OCI-LY7 (cell line): ENCODE data around the gene MLPH. TPM values are rescaled to one million over a fixed set of nuclear protein-coding genes. Genes with fewer than 3 reads are reported as not detected.

Experiments
- BruUV-seq: library from RNA; stranded (reverse); fragments of 400-500 nt; replicated peaks from 2 replicates; lab custom pipeline; 2021; lab: Mats Ljungman, UMichigan
- CTCF ChIA-PET: fragments of 300-600 bp; sonication (Branson Sonifier 250); formaldehyde crosslinking; loops from one replicate; lab custom pipeline; 2022; ENCODE audit warnings: antibody characterized with exemption; ENCODE audit not compliant: unreplicated experiment; lab: Charles Lee
- POLR2A ChIA-PET: fragments of 300-600 bp; sonication (Branson Sonifier 250); formaldehyde crosslinking; loops from one replicate; lab custom pipeline; 2022; ENCODE audit warnings: antibody characterized with exemption; lab: Charles Lee
- DNase-seq: peaks from one replicate; pipeline ENCODE4 v3.0.0-alpha.2; 2015; ENCODE audit warnings: low spot score
- H2AFZ ChIP-seq: fragments of 200-600 bp; sonication (generic), shearing (Covaris generic); 2 replicates; pipeline ENCODE4 v1.6.1; 2014; ENCODE audit warnings: mild to moderate bottlenecking, antibody characterized with exemption, low read length, moderate library complexity
- H3K27ac ChIP-seq: fragments of 200-600 bp; sonication (generic); 2 replicates; pipeline ENCODE4 v1.5.1; 2014; ENCODE audit warnings: mixed run types, low read depth, mild to moderate bottlenecking, moderate library complexity, low read length, inconsistent platforms; ENCODE audit not compliant: poor library complexity, severe bottlenecking
- H3K36me3 ChIP-seq: fragments of 200-600 bp; sonication (generic); 2 replicates; pipeline ENCODE4 v1.6.1; 2014; ENCODE audit warnings: mild to moderate bottlenecking, antibody characterized with exemption, low read length, moderate library complexity, mixed read lengths; ENCODE audit not compliant: insufficient read depth
- H3K4me1 ChIP-seq: fragments of 200-600 bp; sonication (generic); 2 replicates; pipeline ENCODE4 v1.5.1; 2014; ENCODE audit warnings: mild to moderate bottlenecking, low read length; ENCODE audit not compliant: insufficient read depth, poor library complexity, severe bottlenecking
- H3K4me2 ChIP-seq: fragments of 200-600 bp; sonication (generic); 2 replicates; pipeline ENCODE4 v1.6.1; 2014; ENCODE audit warnings: mild to moderate bottlenecking, low read length
- H3K4me3 ChIP-seq: fragments of 200-600 bp; sonication (generic); 2 replicates; pipeline ENCODE4 v1.5.1; 2014; ENCODE audit warnings: mild to moderate bottlenecking, low read depth, low read length; ENCODE audit not compliant: poor library complexity, severe bottlenecking
- H3K79me2 ChIP-seq: fragments of 200-600 bp; sonication (generic); 2 replicates; pipeline ENCODE4 v1.6.1; 2016; ENCODE audit warnings: low read depth, mild to moderate bottlenecking, low read length, moderate library complexity, mixed read lengths; ENCODE audit not compliant: insufficient read depth
- H3K9me2 ChIP-seq: fragments of 200-600 bp; sonication (generic); 2 replicates; pipeline ENCODE4 v1.6.1; 2016; ENCODE audit warnings: mild to moderate bottlenecking, low read length, mixed read lengths; ENCODE audit not compliant: insufficient read depth
- H3K9me3 ChIP-seq: fragments of 200-600 bp; sonication (generic); 2 replicates; pipeline ENCODE4 v1.6.1; 2014; ENCODE audit warnings: mild to moderate bottlenecking, mixed run types, low read length, mixed read lengths
- H4K20me1 ChIP-seq: fragments of 200-600 bp; sonication (generic); 2 replicates; pipeline ENCODE4 v1.6.1; 2014; ENCODE audit warnings: mild to moderate bottlenecking, antibody characterized with exemption, low read length, moderate library complexity, mixed read lengths; ENCODE audit not compliant: insufficient read depth
- EZH2phosphoT487 ChIP-seq: fragments of 200-600 bp; sonication (generic); IDR thresholded peaks from 2 replicates; pipeline ENCODE4 v1.6.1; 2018; ENCODE audit warnings: low read depth, borderline replicate concordance, mild to moderate bottlenecking, mixed run types, antibody characterized with exemption, low read length, moderate library complexity, mixed read lengths
- intact Hi-C: fragments of 100-400 bp; cut with micrococcal nuclease; formaldehyde crosslinking; loops from one replicate; pipeline ENCODE4 v1.10.0; 2022; ENCODE audit not compliant: unreplicated experiment
- total RNA-seq, 2 experiments: library from RNA; depleted of rRNA in 1 of 2; stranded (reverse); fragments of >200 nt in 1 of 2; shearing (Covaris generic) in 1 of 2; gene quantifications; 2 replicates each; pipeline ENCODE4 v1.2.3, GENCODE V29; 2014 to 2022
- TF ChIP-seq, protein P1 (sequence below): fragments of 200-600 bp; sonication (generic); conservative IDR thresholded peaks from 2 replicates; pipeline ENCODE4 v1.5.1; 2014; ENCODE audit warnings: mild to moderate bottlenecking, antibody characterized with exemption, low read length, moderate library complexity, mixed read lengths

The MLPH gene
- total RNA-seq, 2 experiments from 2014 or later = not detected

DNA sequence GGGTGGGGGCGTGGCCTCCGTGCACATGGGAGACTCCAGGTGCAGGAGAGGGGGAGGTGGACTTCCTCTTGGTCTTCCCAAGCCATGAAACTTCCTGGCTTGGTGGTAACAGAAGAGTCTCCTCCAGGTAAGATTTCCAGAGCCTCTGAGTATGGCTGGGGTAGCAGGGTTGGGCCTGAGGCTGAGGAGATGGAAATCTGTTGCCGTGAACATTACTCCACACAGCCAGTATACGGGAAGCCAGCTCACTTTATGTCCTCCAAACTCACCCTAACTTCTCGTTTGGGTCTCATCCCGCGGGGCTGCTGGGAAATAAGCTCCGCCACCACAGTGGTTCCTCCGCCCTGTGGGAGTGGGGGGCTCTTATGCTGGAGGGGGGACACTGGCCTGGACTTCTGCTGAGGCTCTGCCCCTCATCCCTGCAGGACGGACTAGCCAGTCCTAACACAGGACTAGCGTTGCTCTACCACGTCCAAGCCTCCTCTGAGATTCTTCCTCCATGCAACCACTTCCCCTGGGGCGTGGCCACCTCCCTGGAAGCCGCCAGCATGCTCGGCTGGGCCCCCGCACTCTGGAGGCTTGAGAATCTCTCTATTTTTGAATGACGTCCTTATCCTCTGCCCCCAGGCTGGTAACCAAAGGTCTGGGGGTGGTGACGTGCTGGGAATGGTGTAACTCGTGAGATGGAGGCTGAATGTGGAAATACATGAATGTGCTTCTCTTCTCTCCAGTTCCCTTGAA is 104.3 kb downstream of the MLPH start:
- Histone ChIP-seq H4K20me1 (no peaks in the 10 kb centered on the region), H3K4me2 (peak overlapping the region; percentile 8; the same call in 1 of the 2 replicates), H3K79me2 (no peaks in the 10 kb centered on the region), H3K9me3 (no peaks in the 10 kb centered on the region), H3K4me1 (peaks cover 7% of the 10 kb centered on the region), H2AFZ (no peak overlapping the region), H3K27ac (no peak overlapping the region), H3K9me2 (no peaks in the 10 kb centered on the region), H3K36me3 (no peaks in the 10 kb centered on the region), H3K4me3 (no peak overlapping the region)
- CTCF ChIA-PET = no interaction called here
- POLR2A ChIA-PET = interaction anchor here (0.7 kb wide), 1 partner anchor 469 kb away, joined by 4 read pairs; no protein-coding TSS in a partner anchor
- BruUV-seq = no TSS peak
- intact Hi-C loops = no loop called here
- TF ChIP-seq, protein P1, sequence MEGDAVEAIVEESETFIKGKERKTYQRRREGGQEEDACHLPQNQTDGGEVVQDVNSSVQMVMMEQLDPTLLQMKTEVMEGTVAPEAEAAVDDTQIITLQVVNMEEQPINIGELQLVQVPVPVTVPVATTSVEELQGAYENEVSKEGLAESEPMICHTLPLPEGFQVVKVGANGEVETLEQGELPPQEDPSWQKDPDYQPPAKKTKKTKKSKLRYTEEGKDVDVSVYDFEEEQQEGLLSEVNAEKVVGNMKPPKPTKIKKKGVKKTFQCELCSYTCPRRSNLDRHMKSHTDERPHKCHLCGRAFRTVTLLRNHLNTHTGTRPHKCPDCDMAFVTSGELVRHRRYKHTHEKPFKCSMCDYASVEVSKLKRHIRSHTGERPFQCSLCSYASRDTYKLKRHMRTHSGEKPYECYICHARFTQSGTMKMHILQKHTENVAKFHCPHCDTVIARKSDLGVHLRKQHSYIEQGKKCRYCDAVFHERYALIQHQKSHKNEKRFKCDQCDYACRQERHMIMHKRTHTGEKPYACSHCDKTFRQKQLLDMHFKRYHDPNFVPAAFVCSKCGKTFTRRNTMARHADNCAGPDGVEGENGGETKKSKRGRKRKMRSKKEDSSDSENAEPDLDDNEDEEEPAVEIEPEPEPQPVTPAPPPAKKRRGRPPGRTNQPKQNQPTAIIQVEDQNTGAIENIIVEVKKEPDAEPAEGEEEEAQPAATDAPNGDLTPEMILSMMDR = no peak
- TF ChIP-seq EZH2phosphoT487 = no peak
- DNase-seq = no peak

GRCh38 chr2:237592425-237592980 is 105.5 kb downstream of the MLPH start:
- Histone ChIP-seq H2AFZ (no peak overlapping the region), H3K4me1 (peaks cover 7% of the 10 kb centered on the region), H3K4me2 (no peak overlapping the region), H4K20me1 (no peaks in the 10 kb centered on the region), H3K79me2 (no peaks in the 10 kb centered on the region), H3K36me3 (no peaks in the 10 kb centered on the region), H3K9me2 (no peaks in the 10 kb centered on the region), H3K27ac (no peak overlapping the region), H3K4me3 (no peak overlapping the region), H3K9me3 (no peaks in the 10 kb centered on the region)
- no TSS peak for BruUV-seq
- intact Hi-C loops = no loop called here
- CTCF ChIA-PET = interaction anchor here (0.6 kb wide), 1 partner anchor 21 kb away, joined by 3 read pairs; no protein-coding TSS in a partner anchor
- TF ChIP-seq EZH2phosphoT487 = no peak
- TF ChIP-seq, protein P1 = no peak
- POLR2A ChIA-PET = no interaction called here
- DNase-seq = no peak

- ChIA-PET POLR2A (no interaction called here), CTCF (no interaction called here)
- no TSS peak for BruUV-seq
- H3K9me2 ChIP-seq = no peaks in the 10 kb centered on the region
- no peak overlapping the region for H2AFZ ChIP-seq
- no peaks in the 10 kb centered on the region for H3K79me2 ChIP-seq
- no peak for DNase-seq
- no peaks in the 10 kb centered on the region for H4K20me1 ChIP-seq
- TF ChIP-seq EZH2phosphoT487 = no peak
- TF ChIP-seq, protein P1 = no peak
- H3K9me3 ChIP-seq = no peaks in the 10 kb centered on the region
- no peaks in the 10 kb centered on the region for H3K36me3 ChIP-seq
- no peak overlapping the region for H3K27ac ChIP-seq
- peaks cover 7% of the 10 kb centered on the region for H3K4me1 ChIP-seq
- H3K4me2 ChIP-seq = no peak overlapping the region
- intact Hi-C loops = no loop called here
- H3K4me3 ChIP-seq = no peak overlapping the region
Measured at GRCh38 chr2:237593036-237593435, 106.0 kb downstream of the MLPH start.
